ENCODE data around the gene ANKRD33B.
"Not testable (repeated sequence)": the region's sequence is repeated elsewhere in the genome, so short reads cannot be mapped to it uniquely, and the experiment has no call there.

The ANKRD33B gene

GRCh38 chr5:10663489-10664179 is 99.8 kb downstream of the ANKRD33B start:
- no peak for DNase-seq

GRCh38 chr5:10664180-10664769 is 100.4 kb downstream of the ANKRD33B start:
- not testable (repeated sequence) for DNase-seq

- DNase-seq, result no peak
These were observed 101.9 kb downstream of the ANKRD33B start for GRCh38 chr5:10665799-10666198.

GRCh38 chr5:10666531-10667299 is 102.8 kb downstream of the ANKRD33B start:
- DNase-seq, result no peak

- no peak for DNase-seq
These were observed 103.7 kb downstream of the ANKRD33B start for GRCh38 chr5:10667431-10668057.

GRCh38 chr5:10668697-10669096 is 104.8 kb downstream of the ANKRD33B start:
- DNase-seq, result no peak

GRCh38 chr5:10669983-10670382 is 106.1 kb downstream of the ANKRD33B start:
- DNase-seq, result no peak

- DNase-seq, result no peak
These were observed 107.5 kb downstream of the ANKRD33B start for GRCh38 chr5:10671041-10672008.

GRCh38 chr5:10672146-10673016 is 108.5 kb downstream of the ANKRD33B start:
- DNase-seq, result no peak

- no peak for DNase-seq
These were observed 109.1 kb downstream of the ANKRD33B start for GRCh38 chr5:10673017-10673389.

GRCh38 chr5:10673407-10673806 is 109.5 kb downstream of the ANKRD33B start:
- no peak for DNase-seq

- DNase-seq, result no peak
These were observed 110.2 kb downstream of the ANKRD33B start for GRCh38 chr5:10674096-10674495.

- no peak for DNase-seq
These were observed 110.7 kb downstream of the ANKRD33B start for GRCh38 chr5:10674582-10674981.

GRCh38 chr5:10675177-10675700 is 111.4 kb downstream of the ANKRD33B start:
- no peak for DNase-seq

- DNase-seq, result no peak
These were observed 112.4 kb downstream of the ANKRD33B start for GRCh38 chr5:10676224-10676623.

- no peak for DNase-seq
These were observed 113.1 kb downstream of the ANKRD33B start for GRCh38 chr5:10676946-10677345.

GRCh38 chr5:10677533-10677932 is 113.7 kb downstream of the ANKRD33B start:
- no peak for DNase-seq

GRCh38 chr5:10678244-10678643 is 114.4 kb downstream of the ANKRD33B start:
- no peak for DNase-seq

- no peak for DNase-seq
These were observed 115.6 kb downstream of the ANKRD33B start for GRCh38 chr5:10679336-10679988.

- DNase-seq, result no peak
These were observed 117.1 kb downstream of the ANKRD33B start for GRCh38 chr5:10680876-10681481.

Measured in HCEC 1CT (cell line).